Measurements from ENCODE around the gene MAP3K7CL.

Gene MAP3K7CL

GRCh38 chr21:29136033-29136432 is 5.6 kb downstream of the MAP3K7CL start:
- no peaks in the 10 kb centered on the region for H3K27me3 Mint-ChIP-seq (ENCODE audit: low read depth)

DNA sequence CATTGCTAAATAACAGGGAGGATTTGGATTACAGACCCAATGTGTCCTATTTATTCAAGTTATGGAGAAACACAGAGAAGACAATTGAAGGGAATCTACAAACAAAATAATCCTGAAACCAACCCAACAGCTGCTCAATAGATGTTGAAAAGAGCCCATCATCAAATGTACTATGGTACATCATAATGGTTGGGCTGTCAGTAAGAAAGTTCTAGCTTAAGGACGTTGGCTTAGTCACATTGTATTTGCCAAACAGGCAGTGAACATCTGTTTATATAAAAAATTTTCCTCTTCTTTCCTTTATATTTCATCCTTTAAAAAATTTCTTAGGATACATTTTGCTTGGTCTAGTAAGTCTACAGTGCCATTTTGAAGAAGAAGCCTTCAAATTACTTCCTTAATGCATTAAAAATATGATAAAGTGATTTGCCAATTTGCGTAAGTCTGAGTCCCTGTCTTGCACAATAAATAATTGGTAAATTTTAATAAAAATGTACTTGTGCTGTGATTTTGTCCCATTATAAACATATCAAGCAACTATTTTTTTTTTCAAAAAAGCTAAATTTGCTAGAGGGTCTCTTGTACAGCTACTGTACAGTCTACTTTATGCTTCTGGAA is 14.4 kb downstream of the MAP3K7CL start:
- no peak overlapping the region for H3K4me3 Mint-ChIP-seq
- H3K36me3 Mint-ChIP-seq (ENCODE audit: low read depth) = no peaks in the 10 kb centered on the region
- H3K4me1 Mint-ChIP-seq = peaks cover 29% of the 10 kb centered on the region
- H3K27ac Mint-ChIP-seq = peak overlapping the region; percentile 43 to 85 (median 61)
- H3K27me3 Mint-ChIP-seq (ENCODE audit: low read depth) = no peaks in the 10 kb centered on the region
- no peaks in the 10 kb centered on the region for H3K9me3 Mint-ChIP-seq
- TF ChIP-seq, protein P1, sequence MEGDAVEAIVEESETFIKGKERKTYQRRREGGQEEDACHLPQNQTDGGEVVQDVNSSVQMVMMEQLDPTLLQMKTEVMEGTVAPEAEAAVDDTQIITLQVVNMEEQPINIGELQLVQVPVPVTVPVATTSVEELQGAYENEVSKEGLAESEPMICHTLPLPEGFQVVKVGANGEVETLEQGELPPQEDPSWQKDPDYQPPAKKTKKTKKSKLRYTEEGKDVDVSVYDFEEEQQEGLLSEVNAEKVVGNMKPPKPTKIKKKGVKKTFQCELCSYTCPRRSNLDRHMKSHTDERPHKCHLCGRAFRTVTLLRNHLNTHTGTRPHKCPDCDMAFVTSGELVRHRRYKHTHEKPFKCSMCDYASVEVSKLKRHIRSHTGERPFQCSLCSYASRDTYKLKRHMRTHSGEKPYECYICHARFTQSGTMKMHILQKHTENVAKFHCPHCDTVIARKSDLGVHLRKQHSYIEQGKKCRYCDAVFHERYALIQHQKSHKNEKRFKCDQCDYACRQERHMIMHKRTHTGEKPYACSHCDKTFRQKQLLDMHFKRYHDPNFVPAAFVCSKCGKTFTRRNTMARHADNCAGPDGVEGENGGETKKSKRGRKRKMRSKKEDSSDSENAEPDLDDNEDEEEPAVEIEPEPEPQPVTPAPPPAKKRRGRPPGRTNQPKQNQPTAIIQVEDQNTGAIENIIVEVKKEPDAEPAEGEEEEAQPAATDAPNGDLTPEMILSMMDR (IDR thresholded peaks at IDR 0.05; ENCODE audit: unreplicated experiment in 3 of 3) = no peak

More at GRCh38 chr21:29136033-29136432, 5.6 kb downstream of the MAP3K7CL start:
- H3K4me3 Mint-ChIP-seq = no peak overlapping the region
- H3K9me3 Mint-ChIP-seq = no peaks in the 10 kb centered on the region
- H3K27ac Mint-ChIP-seq = no peak overlapping the region
- H3K36me3 Mint-ChIP-seq (ENCODE audit: low read depth) = no peaks in the 10 kb centered on the region
- H3K4me1 Mint-ChIP-seq = peaks cover 10% of the 10 kb centered on the region
- TF ChIP-seq, protein P1 (IDR thresholded peaks at IDR 0.05; ENCODE audit: unreplicated experiment in 3 of 3) = no peak

DNA sequence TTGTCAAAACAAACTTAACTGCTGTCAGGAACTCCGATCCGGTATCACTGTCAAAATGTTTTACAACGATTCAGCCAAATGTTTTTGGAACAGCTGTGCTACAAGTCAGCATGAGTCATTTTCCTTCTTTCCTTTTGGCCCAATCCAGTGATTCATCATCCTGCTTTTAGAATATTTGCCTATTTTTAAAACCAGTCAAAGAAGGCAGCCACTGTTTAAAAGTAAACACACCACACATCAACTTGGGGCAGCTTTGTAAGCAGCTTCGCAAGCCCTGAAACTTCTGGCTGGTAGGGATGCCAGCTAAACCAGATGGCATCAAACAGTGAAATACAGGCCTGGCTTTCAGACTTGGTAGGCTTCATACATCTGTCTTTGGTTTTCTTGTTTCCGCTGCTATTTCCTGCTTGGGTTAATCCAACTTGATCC is 14.9 kb downstream of the MAP3K7CL start:
- Mint-ChIP-seq H3K9me3 (no peaks in the 10 kb centered on the region), H3K27me3 (ENCODE audit: low read depth) (peaks cover 3% of the 10 kb centered on the region), H3K27ac (peak overlapping the region; percentile 43 to 85 (median 61)), H3K4me3 (peak overlapping the region in 2 of 3 experiments; percentile 54 to 75), H3K36me3 (ENCODE audit: low read depth) (no peaks in the 10 kb centered on the region), H3K4me1 (peaks cover 29% of the 10 kb centered on the region)
- TF ChIP-seq, protein P1 (IDR thresholded peaks at IDR 0.05; ENCODE audit: unreplicated experiment in 3 of 3) = no peak

- TF ChIP-seq, protein P1 (IDR thresholded peaks at IDR 0.05; ENCODE audit: unreplicated experiment in 3 of 3) = no peak
- H3K4me3 Mint-ChIP-seq = peak overlapping the region in 2 of 3 experiments; percentile 54 to 75
- no peaks in the 10 kb centered on the region for H3K36me3 Mint-ChIP-seq (ENCODE audit: low read depth)
- peak overlapping the region; percentile 43 to 85 (median 61) for H3K27ac Mint-ChIP-seq
- H3K9me3 Mint-ChIP-seq = no peaks in the 10 kb centered on the region
- peaks cover 4% of the 10 kb centered on the region for H3K27me3 Mint-ChIP-seq (ENCODE audit: low read depth)
- H3K4me1 Mint-ChIP-seq = peaks cover 29% of the 10 kb centered on the region
Measured at GRCh38 chr21:29145852-29146453, 15.5 kb downstream of the MAP3K7CL start.

- Mint-ChIP-seq H3K4me1 (peaks cover 31% of the 10 kb centered on the region), H3K27ac (peak overlapping the region in 1 of 3 experiments; percentile 61), H3K9me3 (no peaks in the 10 kb centered on the region), H3K4me3 (peak overlapping the region in 2 of 3 experiments; percentile 38 to 75), H3K36me3 (ENCODE audit: low read depth) (no peaks in the 10 kb centered on the region), H3K27me3 (ENCODE audit: low read depth) (peaks cover 4% of the 10 kb centered on the region)
- TF ChIP-seq, protein P1 (IDR thresholded peaks at IDR 0.05; ENCODE audit: unreplicated experiment in 3 of 3) = no peak
Measured at GRCh38 chr21:29146726-29147125, 16.3 kb downstream of the MAP3K7CL start.
